Caco-2 (cell line): ENCODE data around the gene WDR41. TPM values are rescaled to one million over a fixed set of nuclear protein-coding genes. Genes with fewer than 3 reads are reported as not detected.
A peak's percentile ranks its signal among the peaks of the same experiment; 100 is the strongest.
"Not testable (repeated sequence)": the region's sequence is repeated elsewhere in the genome, so short reads cannot be mapped to it uniquely, and the experiment has no call there.

ENCODE experiments used
- BruUV-seq: library from RNA; stranded (reverse); fragments of 400-500 nt; replicated peaks from 2 replicates; lab custom pipeline; 2021; lab: Mats Ljungman, UMichigan
- CTCF ChIA-PET: fragments of 300-600 bp; sonication (Branson Sonifier 250); formaldehyde crosslinking; loops from one replicate; lab custom pipeline; 2022; ENCODE audit warnings: antibody characterized with exemption; lab: Charles Lee
- POLR2A ChIA-PET: fragments of 300-600 bp; sonication (Branson Sonifier 250); formaldehyde crosslinking; loops from one replicate; lab custom pipeline; 2022; ENCODE audit warnings: antibody characterized with exemption; lab: Charles Lee
- DNase-seq, 2 experiments: peaks; one replicate each; pipeline versions ENCODE4 v3.0.0 to v3.0.0-alpha.2; 2020 to 2022
- H3K27me3 ChIP-seq: replicated peaks from 2 replicates; pipeline ENCODE4 v1.6.0; 2011; ENCODE audit warnings: low read length; ENCODE audit not compliant: control insufficient read depth, insufficient read depth
- H3K36me3 ChIP-seq: 2 replicates; pipeline ENCODE4 v1.5.1; 2011; ENCODE audit warnings: low read length; ENCODE audit not compliant: control insufficient read depth, insufficient read depth
- H3K4me1 ChIP-seq: fragments of 250-450 bp; sonication (Bioruptor Pico); 2 replicates; pipeline ENCODE4 v1.5.1; 2020; ENCODE audit warnings: mild to moderate bottlenecking
- H3K4me3 ChIP-seq: 2 replicates; pipeline ENCODE4 v1.5.1; 2011; ENCODE audit warnings: low read depth, mild to moderate bottlenecking, control low read depth, low read length
- H3K9me3 ChIP-seq: fragments of 250-450 bp; sonication (Bioruptor Pico); 2 replicates; pipeline ENCODE4 v1.5.1; 2020; ENCODE audit warnings: mild to moderate bottlenecking, moderate library complexity
- H3K27ac Mint-ChIP-seq: one replicate; pipeline ENCODE4 v1.8.0; 2022; ENCODE audit warnings: mixed read lengths; ENCODE audit not compliant: unreplicated experiment
- H3K27me3 Mint-ChIP-seq: one replicate; pipeline ENCODE4 v1.8.0; 2022; ENCODE audit warnings: mixed read lengths; ENCODE audit not compliant: insufficient read depth, unreplicated experiment
- H3K36me3 Mint-ChIP-seq: one replicate; pipeline ENCODE4 v1.8.0; 2022; ENCODE audit warnings: mild to moderate bottlenecking, mixed read lengths; ENCODE audit not compliant: insufficient read depth, unreplicated experiment
- H3K4me1 Mint-ChIP-seq: one replicate; pipeline ENCODE4 v1.8.0; 2022; ENCODE audit warnings: low read depth, mixed read lengths; ENCODE audit not compliant: unreplicated experiment
- H3K4me3 Mint-ChIP-seq: one replicate; pipeline ENCODE4 v1.8.0; 2022; ENCODE audit warnings: mild to moderate bottlenecking, moderate library complexity, mixed read lengths; ENCODE audit not compliant: unreplicated experiment
- H3K9me3 Mint-ChIP-seq: one replicate; pipeline ENCODE4 v1.8.0; 2022; ENCODE audit warnings: mixed read lengths; ENCODE audit not compliant: unreplicated experiment
- CTCF ChIP-seq, 2 experiments: fragments of 200-600 bp in 1 of 2; IDR thresholded peaks; 1 replicate in 1 of 2; 2 replicates in 1 of 2; pipeline versions ENCODE4 v1.5.1 to v1.8.0; 2011 to 2022; ENCODE audit warnings: antibody characterized with exemption in 1 of 2, control low read depth in 1 of 2, inconsistent platforms in 1 of 2, low read depth in 1 of 2, low read length in 1 of 2, mild to moderate bottlenecking in 1 of 2, moderate library complexity in 1 of 2; ENCODE audit not compliant: insufficient read depth in 1 of 2, severe bottlenecking in 1 of 2, unreplicated experiment in 1 of 2
- intact Hi-C: fragments of 100-400 bp; cut with micrococcal nuclease; formaldehyde crosslinking; loops from one replicate; pipeline ENCODE4 v1.10.0; 2022; ENCODE audit not compliant: unreplicated experiment
- total RNA-seq: library from RNA; stranded (reverse); gene quantifications from 2 replicates; pipeline ENCODE4 v1.2.3, GENCODE V29; 2022

The WDR41 gene
- total RNA-seq, 1 experiment from 2014 or later: 64.1 TPM

- Histone ChIP-seq H3K27me3 (no peaks in the 10 kb centered on the region), H3K4me1 (no peaks in the 10 kb centered on the region), H3K36me3 (no peaks in the 10 kb centered on the region), H3K9me3 (no peaks in the 10 kb centered on the region), H3K4me3 (no peak overlapping the region)
- peak; percentile 33 to 51 for TF ChIP-seq CTCF (IDR thresholded peaks at IDR 0.05; ENCODE audit: insufficient read depth in 1 of 2, low read depth in 1 of 2, low read length in 1 of 2, severe bottlenecking in 1 of 2, unreplicated experiment in 1 of 2)
- POLR2A ChIA-PET: no interaction called here
- H3K36me3 Mint-ChIP-seq: no peaks in the 10 kb centered on the region
- H3K4me3 Mint-ChIP-seq: no peak overlapping the region
- DNase-seq: no peak
- no TSS peak for BruUV-seq
- no peaks in the 10 kb centered on the region for H3K9me3 Mint-ChIP-seq
- peaks cover 12% of the 10 kb centered on the region for H3K27me3 Mint-ChIP-seq
- no peak overlapping the region for H3K27ac Mint-ChIP-seq
- intact Hi-C loops: loop anchor here (1.0 kb wide), 1 partner anchor 490 kb away; no protein-coding TSS in a partner anchor
- CTCF ChIA-PET: no interaction called here
- no peaks in the 10 kb centered on the region for H3K4me1 Mint-ChIP-seq
Measured at GRCh38 chr5:77518304-77518703, 26.2 kb upstream of the WDR41 start.

- Mint-ChIP-seq H3K36me3 (no peaks in the 10 kb centered on the region), H3K9me3 (no peaks in the 10 kb centered on the region), H3K4me1 (no peaks in the 10 kb centered on the region), H3K4me3 (no peak overlapping the region), H3K27ac (no peak overlapping the region), H3K27me3 (peaks cover 8% of the 10 kb centered on the region)
- Histone ChIP-seq H3K36me3 (no peaks in the 10 kb centered on the region), H3K27me3 (no peaks in the 10 kb centered on the region), H3K4me3 (no peak overlapping the region), H3K9me3 (no peaks in the 10 kb centered on the region), H3K4me1 (no peaks in the 10 kb centered on the region)
- ChIA-PET CTCF (no interaction called here), POLR2A (no interaction called here)
- DNase-seq: no peak
- intact Hi-C loops: no loop called here
- no TSS peak for BruUV-seq
- TF ChIP-seq CTCF (IDR thresholded peaks at IDR 0.05; ENCODE audit: insufficient read depth in 1 of 2, low read depth in 1 of 2, low read length in 1 of 2, severe bottlenecking in 1 of 2, unreplicated experiment in 1 of 2): no peak
Measured at GRCh38 chr5:77514457-77514856, 22.3 kb upstream of the WDR41 start.

GRCh38 chr5:77513321-77513720 is 21.2 kb upstream of the WDR41 start:
- H3K27ac Mint-ChIP-seq: no peak overlapping the region
- CTCF ChIA-PET: no interaction called here
- H3K9me3 ChIP-seq: no peaks in the 10 kb centered on the region
- POLR2A ChIA-PET: no interaction called here
- DNase-seq: no peak
- H3K36me3 ChIP-seq: no peaks in the 10 kb centered on the region
- no peaks in the 10 kb centered on the region for H3K36me3 Mint-ChIP-seq
- no peaks in the 10 kb centered on the region for H3K9me3 Mint-ChIP-seq
- H3K4me3 ChIP-seq: no peak overlapping the region
- H3K27me3 Mint-ChIP-seq: peaks cover 15% of the 10 kb centered on the region
- no peaks in the 10 kb centered on the region for H3K27me3 ChIP-seq
- intact Hi-C loops: no loop called here
- no peaks in the 10 kb centered on the region for H3K4me1 Mint-ChIP-seq
- no peak overlapping the region for H3K4me3 Mint-ChIP-seq
- no peak for TF ChIP-seq CTCF (IDR thresholded peaks at IDR 0.05; ENCODE audit: insufficient read depth in 1 of 2, low read depth in 1 of 2, low read length in 1 of 2, severe bottlenecking in 1 of 2, unreplicated experiment in 1 of 2)
- no TSS peak for BruUV-seq
- H3K4me1 ChIP-seq: no peaks in the 10 kb centered on the region

- POLR2A ChIA-PET, CTCF ChIA-PET: not testable (repeated sequence)
Measured at GRCh38 chr5:77501132-77501531, 9.0 kb upstream of the WDR41 start.

More at GRCh38 chr5:77501132-77501531, 9.0 kb upstream of the WDR41 start:
- H3K36me3 ChIP-seq, H3K4me1 Mint-ChIP-seq, DNase-seq, H3K27ac Mint-ChIP-seq, H3K4me1 ChIP-seq, H3K27me3 ChIP-seq, H3K4me3 Mint-ChIP-seq, intact Hi-C loops, H3K36me3 Mint-ChIP-seq, H3K4me3 ChIP-seq, H3K9me3 ChIP-seq, BruUV-seq: not testable (repeated sequence)
- Mint-ChIP-seq H3K9me3 (peaks cover 30% of the 10 kb centered on the region), H3K27me3 (peaks cover 21% of the 10 kb centered on the region)
